GM18861 (cell line): ENCODE data around the gene STAT1.
A peak's percentile ranks its signal among the peaks of the same experiment; 100 is the strongest.

Experiments used
- ATAC-seq: cut with Tn5 transposase; IDR thresholded peaks from one replicate; pipeline ENCODE4 v1.9.1; 2021; ENCODE audit not compliant: unreplicated experiment

Gene STAT1

DNA sequence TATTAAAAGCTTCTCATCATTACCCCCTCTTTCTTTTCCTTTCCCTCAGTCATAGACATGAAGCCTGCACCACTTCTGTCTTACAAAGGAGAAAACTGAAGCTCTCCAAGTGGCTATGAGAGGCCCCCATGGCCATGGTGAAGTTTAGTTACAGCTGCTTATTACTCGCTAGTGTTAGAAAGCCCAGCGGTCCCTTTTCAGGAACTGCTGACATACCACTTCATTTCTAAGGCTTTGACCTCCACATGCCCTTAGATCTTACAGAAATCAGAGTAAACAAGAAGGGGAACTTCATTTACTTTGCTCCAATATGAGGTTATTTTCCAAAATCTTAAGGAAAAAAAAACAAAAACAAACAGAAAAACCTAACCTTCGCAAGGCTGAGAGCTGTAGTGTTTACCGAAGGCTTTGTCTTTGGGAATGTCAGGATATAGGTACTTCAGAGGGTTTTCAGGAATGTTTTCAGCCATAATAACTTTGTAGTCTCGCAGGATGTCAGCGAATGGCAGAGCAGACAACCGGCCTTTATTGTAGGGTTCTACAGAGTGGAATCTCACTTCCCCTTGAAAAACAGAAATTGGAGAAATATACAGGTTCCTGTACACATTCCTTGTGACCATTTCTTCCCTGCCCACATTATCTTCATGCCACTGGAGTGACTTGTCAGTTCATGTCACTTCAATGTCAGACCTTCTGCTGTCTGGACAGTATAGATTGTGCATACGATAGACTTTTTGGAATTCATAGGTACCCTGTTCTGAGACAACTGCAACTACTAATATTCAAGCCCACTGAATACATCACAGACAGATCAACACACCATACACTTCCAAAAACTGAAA is 18.8 kb upstream of the STAT1 start:
- ATAC-seq, result no peak

DNA sequence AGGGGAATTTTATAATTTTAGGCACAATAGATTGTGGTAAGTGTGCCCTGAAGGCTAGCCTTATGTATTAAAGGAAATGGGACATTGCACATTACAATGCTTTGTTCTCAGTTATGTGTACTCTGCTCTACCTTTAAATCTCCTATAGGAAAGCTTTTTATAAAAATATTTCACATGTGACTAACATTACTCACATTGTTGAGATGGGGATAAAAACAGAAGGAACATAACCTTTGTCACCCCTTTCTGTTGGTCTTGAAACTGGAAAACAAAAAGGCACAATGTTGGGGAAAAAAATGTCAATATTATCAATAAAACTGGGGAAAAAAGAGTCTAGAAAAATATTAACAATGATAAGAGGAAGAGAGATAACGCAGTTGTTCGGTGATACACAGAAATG is 17.3 kb upstream of the STAT1 start:
- no peak for ATAC-seq

DNA sequence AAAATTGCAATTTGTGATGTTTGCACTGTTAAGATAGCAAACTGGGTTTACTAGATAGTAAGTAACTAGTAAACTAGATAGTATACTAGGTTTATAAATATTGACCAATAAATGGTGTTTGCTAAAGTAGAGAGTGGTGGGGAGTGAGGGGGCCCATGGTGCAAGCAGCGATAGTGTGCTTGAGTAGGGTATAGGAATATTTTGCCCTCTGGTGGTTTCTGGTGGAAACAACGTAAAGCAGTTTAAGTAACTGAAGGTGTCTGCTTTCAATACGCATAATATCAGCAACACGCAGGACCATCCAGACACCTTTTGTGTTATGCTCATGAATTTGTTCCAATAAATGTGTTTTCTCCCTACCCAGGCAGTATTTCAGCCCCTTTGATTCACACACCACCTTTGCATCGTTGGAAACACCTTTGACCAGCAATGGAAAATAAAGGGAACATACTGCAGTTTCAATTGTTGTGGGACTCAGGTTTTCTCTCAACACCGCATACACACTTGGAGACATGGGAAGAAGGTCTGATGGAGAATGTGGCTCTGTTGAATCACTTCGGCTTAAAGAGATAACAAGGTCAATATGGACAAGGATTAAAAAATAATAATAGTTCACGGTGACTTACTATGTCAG is 16.7 kb upstream of the STAT1 start:
- ATAC-seq, result peak; percentile 93

- ATAC-seq, result no peak
These were observed 15.4 kb upstream of the STAT1 start for GRCh38 chr2:191029280-191029950.

- ATAC-seq, result no peak
These were observed 12.4 kb upstream of the STAT1 start for GRCh38 chr2:191026377-191026776.

DNA sequence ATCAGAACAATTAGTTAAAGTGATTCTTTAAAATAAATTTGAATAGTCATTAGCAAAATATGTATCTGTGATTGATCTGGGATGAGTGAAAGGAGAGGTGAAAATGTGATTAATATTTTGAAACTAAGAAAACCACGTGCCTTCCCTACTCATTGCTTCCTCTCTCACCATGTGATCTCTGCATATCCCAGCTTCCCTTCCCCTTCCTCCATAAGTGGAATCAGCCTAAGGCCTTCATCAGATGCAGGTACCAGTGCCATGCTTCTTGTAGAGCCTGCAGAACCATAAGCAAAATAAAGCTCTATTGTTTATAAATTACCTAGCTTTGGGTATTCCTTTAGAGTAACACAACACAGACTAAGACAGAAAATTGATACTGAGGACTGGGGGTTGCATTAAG is 11.2 kb upstream of the STAT1 start:
- no peak for ATAC-seq

DNA sequence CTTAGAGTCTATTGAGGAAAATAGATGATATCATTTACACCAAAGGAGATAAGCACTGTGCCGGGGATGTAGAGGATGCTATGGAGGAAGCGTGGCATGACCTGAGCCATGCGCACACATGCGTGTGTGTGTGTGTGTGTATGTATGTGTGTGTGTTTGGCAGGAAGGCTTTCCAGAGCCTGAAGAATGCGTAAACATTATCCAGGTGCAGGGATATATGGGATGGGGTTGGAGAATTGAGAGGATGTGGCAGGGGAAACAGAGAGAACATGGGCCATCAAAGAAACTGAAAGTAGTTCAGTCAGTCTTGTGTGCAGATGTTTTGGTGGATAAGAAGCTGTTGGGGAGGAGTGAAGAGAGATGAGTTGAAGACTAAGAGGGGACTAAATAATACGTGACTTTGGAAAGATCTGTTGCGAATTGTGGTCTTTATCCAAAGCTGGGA is 9.3 kb upstream of the STAT1 start:
- no peak for ATAC-seq

- no peak for ATAC-seq
These were observed 6.9 kb upstream of the STAT1 start for GRCh38 chr2:191020742-191021381.

GRCh38 chr2:191020221-191020741 is 6.3 kb upstream of the STAT1 start:
- ATAC-seq, result peak; percentile 64

DNA sequence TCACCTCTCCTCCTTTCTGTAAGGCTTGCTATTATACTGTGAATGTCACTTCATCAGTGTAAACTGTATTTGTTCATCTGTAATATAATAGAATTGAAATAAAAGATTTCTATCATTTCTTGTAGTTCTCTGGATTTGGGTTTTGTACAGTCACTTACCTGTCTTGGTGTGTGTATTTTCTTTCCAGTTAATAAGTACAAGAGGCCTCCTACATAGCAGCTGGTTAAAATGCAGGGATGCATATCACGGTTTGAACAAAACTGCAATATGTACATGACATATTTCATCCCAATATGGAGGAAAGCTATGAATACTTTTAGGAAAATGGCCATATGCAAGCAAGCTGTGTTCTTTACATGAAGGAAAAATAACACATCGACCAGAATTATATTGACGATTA is 5.4 kb upstream of the STAT1 start:
- ATAC-seq, result no peak

DNA sequence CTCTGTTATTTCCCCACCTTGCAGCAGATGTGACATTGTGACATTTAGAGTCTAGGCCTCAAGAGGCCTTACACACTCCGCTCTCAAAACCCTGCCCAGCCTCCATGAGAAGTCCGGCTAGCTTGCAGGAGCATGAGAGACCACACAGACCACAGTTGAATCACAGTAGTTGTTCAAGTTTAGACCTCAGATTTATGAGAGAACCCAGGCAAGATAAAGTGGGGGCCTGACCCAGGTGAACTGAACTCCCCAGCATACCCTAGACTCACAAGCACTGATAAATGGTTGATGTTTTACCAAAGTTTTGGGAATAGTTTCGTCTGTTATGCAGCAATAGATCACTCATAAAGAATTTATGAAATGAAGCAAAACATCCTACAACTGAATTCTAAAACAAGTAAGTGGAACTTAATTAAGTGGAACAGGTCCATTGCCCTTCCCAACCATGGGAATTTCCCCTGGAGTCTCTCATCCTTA is 4.7 kb upstream of the STAT1 start:
- peak; percentile 20 for ATAC-seq

DNA sequence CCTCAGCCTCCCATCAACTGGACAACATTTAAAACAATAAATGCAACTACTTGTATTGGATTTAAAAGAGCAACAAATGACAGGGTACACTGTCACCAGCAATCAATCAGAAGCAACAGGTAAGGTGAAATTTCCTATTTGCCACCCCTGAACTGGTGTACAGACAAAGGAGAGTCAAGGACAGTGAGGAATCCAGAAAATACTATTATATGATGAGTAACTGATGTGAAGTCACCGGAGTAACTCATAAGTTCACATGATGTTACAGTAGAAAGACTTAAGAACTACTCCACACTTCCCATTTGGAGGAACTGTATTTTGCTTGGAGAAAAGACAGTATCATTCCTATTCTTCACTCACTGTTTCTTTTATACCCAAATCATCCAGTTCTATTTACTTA is 4.1 kb upstream of the STAT1 start:
- ATAC-seq, result no peak

- ATAC-seq, result no peak
These were observed 1.9 kb upstream of the STAT1 start for GRCh38 chr2:191015831-191016230.

DNA sequence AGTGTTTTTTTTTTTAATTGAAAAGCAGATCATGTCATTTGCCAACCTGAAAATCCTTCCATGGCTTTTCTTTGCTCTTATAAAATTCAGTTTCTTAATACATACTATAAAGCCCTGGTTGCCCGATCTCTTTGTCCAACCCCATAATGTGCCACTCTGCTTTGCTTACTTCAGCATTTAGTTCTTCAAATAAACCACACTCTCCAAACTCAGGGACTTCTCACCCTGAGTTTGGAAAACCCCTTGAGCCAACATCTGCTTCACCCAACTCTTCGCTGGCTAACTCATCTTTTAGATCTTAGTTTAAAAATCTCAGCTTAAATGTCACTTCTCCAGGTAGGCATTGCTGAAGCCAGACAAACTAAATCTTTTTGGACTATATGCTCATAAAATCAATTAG is 1.3 kb upstream of the STAT1 start:
- no peak for ATAC-seq

GRCh38 chr2:191014653-191015020 is 666 bp upstream of the STAT1 start:
- no peak for ATAC-seq

- no peak for ATAC-seq
These were observed 364 bp downstream of the STAT1 start for GRCh38 chr2:191013682-191013931.

GRCh38 chr2:191012845-191013681 is 908 bp downstream of the STAT1 start:
- no peak for ATAC-seq

DNA sequence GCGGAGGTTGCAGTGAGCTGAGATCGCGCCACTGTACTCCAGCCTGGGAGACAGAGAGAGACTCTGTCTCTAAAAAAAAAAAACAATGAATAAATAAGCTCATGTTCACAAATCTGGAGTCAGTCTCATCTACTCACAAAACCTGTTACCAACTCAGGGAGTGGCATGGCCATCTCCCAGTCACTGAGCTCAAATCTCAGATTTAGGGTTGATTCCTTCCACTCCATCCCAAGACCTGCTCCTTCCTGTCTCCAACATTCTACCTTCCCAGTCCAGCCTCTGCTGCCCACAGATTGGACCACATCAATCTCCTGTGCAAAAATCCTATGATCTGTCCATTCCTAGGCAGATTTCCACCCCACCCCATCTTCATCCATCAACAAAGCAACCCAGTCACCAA is 1.6 kb downstream of the STAT1 start:
- no peak for ATAC-seq

- no peak for ATAC-seq
These were observed 2.8 kb downstream of the STAT1 start for GRCh38 chr2:191010887-191011885.
